Caco-2 (cell line): ENCODE data around the gene MSI1. TPM values are rescaled to one million over a fixed set of nuclear protein-coding genes. Genes with fewer than 3 reads are reported as not detected.

Source experiments
- BruUV-seq: library from RNA; stranded (reverse); fragments of 400-500 nt; replicated peaks from 2 replicates; lab custom pipeline; 2021; lab: Mats Ljungman, UMichigan
- CTCF ChIA-PET: fragments of 300-600 bp; sonication (Branson Sonifier 250); formaldehyde crosslinking; loops from one replicate; lab custom pipeline; 2022; ENCODE audit warnings: antibody characterized with exemption; lab: Charles Lee
- POLR2A ChIA-PET: fragments of 300-600 bp; sonication (Branson Sonifier 250); formaldehyde crosslinking; loops from one replicate; lab custom pipeline; 2022; ENCODE audit warnings: antibody characterized with exemption; lab: Charles Lee
- DNase-seq, 2 experiments: peaks; one replicate each; pipeline versions ENCODE4 v3.0.0 to v3.0.0-alpha.2; 2020 to 2022
- H3K27me3 ChIP-seq: replicated peaks from 2 replicates; pipeline ENCODE4 v1.6.0; 2011; ENCODE audit warnings: low read length; ENCODE audit not compliant: control insufficient read depth, insufficient read depth
- H3K36me3 ChIP-seq: 2 replicates; pipeline ENCODE4 v1.5.1; 2011; ENCODE audit warnings: low read length; ENCODE audit not compliant: control insufficient read depth, insufficient read depth
- H3K4me1 ChIP-seq: fragments of 250-450 bp; sonication (Bioruptor Pico); 2 replicates; pipeline ENCODE4 v1.5.1; 2020; ENCODE audit warnings: mild to moderate bottlenecking
- H3K4me3 ChIP-seq: 2 replicates; pipeline ENCODE4 v1.5.1; 2011; ENCODE audit warnings: low read depth, mild to moderate bottlenecking, control low read depth, low read length
- H3K9me3 ChIP-seq: fragments of 250-450 bp; sonication (Bioruptor Pico); 2 replicates; pipeline ENCODE4 v1.5.1; 2020; ENCODE audit warnings: mild to moderate bottlenecking, moderate library complexity
- H3K27ac Mint-ChIP-seq: one replicate; pipeline ENCODE4 v1.8.0; 2022; ENCODE audit warnings: mixed read lengths; ENCODE audit not compliant: unreplicated experiment
- H3K27me3 Mint-ChIP-seq: one replicate; pipeline ENCODE4 v1.8.0; 2022; ENCODE audit warnings: mixed read lengths; ENCODE audit not compliant: insufficient read depth, unreplicated experiment
- H3K36me3 Mint-ChIP-seq: one replicate; pipeline ENCODE4 v1.8.0; 2022; ENCODE audit warnings: mild to moderate bottlenecking, mixed read lengths; ENCODE audit not compliant: insufficient read depth, unreplicated experiment
- H3K4me1 Mint-ChIP-seq: one replicate; pipeline ENCODE4 v1.8.0; 2022; ENCODE audit warnings: low read depth, mixed read lengths; ENCODE audit not compliant: unreplicated experiment
- H3K4me3 Mint-ChIP-seq: one replicate; pipeline ENCODE4 v1.8.0; 2022; ENCODE audit warnings: mild to moderate bottlenecking, moderate library complexity, mixed read lengths; ENCODE audit not compliant: unreplicated experiment
- H3K9me3 Mint-ChIP-seq: one replicate; pipeline ENCODE4 v1.8.0; 2022; ENCODE audit warnings: mixed read lengths; ENCODE audit not compliant: unreplicated experiment
- intact Hi-C: fragments of 100-400 bp; cut with micrococcal nuclease; formaldehyde crosslinking; loops from one replicate; pipeline ENCODE4 v1.10.0; 2022; ENCODE audit not compliant: unreplicated experiment
- total RNA-seq: library from RNA; stranded (reverse); gene quantifications from 2 replicates; pipeline ENCODE4 v1.2.3, GENCODE V29; 2022
- TF ChIP-seq, protein P1 (sequence below), 2 experiments: fragments of 200-600 bp in 1 of 2; IDR thresholded peaks; 1 replicate in 1 of 2; 2 replicates in 1 of 2; pipeline versions ENCODE4 v1.5.1 to v1.8.0; 2011 to 2022; ENCODE audit warnings: antibody characterized with exemption in 1 of 2, control low read depth in 1 of 2, inconsistent platforms in 1 of 2, low read depth in 1 of 2, low read length in 1 of 2, mild to moderate bottlenecking in 1 of 2, moderate library complexity in 1 of 2; ENCODE audit not compliant: insufficient read depth in 1 of 2, severe bottlenecking in 1 of 2, unreplicated experiment in 1 of 2

MSI1 gene
- total RNA-seq, 1 experiment from 2014 or later, result 24.8 TPM

DNA sequence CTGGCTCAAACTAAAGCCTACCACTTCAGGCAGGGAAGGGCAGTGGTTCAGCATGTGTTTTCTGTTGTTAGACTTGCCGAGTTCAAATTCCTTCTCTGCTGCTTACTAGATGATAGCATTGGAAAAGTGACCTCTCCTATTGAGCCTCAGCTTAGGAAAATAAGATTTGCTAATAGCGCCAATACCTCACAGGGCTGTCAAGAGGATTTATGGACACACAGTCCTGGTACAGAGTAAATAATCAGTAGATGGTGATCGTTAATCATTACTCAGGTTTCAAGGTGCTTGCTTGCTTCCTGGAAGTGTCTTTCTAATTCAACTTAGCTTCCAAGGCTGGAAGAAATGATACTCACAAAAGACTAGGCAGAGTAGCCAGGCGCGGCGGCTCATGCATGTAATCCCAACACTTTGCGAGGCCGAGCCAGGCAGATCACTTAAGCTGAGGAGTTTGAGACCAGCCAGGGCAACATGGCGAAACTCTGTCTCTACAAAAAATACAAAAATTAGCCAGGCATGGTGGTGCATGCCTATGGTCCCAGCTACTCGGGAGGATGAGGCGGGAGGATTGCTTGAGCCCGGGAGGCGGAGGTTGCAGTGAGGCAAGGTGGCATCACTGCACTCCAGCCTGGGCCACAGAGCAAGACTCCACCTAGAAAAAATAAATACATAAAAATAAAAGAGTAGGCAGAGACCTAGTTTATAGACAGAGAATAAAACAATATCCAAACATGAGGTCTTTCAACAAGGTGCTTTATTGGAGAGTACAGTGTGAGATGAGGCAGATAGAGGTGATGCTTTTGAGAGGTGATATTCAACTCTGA, 47.4 kb downstream of the MSI1 start:
- Histone ChIP-seq H3K36me3 (no peaks in the 10 kb centered on the region), H3K9me3 (no peaks in the 10 kb centered on the region), H3K4me3 (no peak overlapping the region), H3K4me1 (peaks cover 22% of the 10 kb centered on the region), H3K27me3 (no peaks in the 10 kb centered on the region)
- H3K27me3 Mint-ChIP-seq, result no peaks in the 10 kb centered on the region
- TF ChIP-seq, protein P1, sequence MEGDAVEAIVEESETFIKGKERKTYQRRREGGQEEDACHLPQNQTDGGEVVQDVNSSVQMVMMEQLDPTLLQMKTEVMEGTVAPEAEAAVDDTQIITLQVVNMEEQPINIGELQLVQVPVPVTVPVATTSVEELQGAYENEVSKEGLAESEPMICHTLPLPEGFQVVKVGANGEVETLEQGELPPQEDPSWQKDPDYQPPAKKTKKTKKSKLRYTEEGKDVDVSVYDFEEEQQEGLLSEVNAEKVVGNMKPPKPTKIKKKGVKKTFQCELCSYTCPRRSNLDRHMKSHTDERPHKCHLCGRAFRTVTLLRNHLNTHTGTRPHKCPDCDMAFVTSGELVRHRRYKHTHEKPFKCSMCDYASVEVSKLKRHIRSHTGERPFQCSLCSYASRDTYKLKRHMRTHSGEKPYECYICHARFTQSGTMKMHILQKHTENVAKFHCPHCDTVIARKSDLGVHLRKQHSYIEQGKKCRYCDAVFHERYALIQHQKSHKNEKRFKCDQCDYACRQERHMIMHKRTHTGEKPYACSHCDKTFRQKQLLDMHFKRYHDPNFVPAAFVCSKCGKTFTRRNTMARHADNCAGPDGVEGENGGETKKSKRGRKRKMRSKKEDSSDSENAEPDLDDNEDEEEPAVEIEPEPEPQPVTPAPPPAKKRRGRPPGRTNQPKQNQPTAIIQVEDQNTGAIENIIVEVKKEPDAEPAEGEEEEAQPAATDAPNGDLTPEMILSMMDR (IDR thresholded peaks at IDR 0.05; ENCODE audit: insufficient read depth in 1 of 2, low read depth in 1 of 2, low read length in 1 of 2, severe bottlenecking in 1 of 2, unreplicated experiment in 1 of 2), result no peak
- H3K4me3 Mint-ChIP-seq, result peak overlapping the region; percentile 57
- H3K9me3 Mint-ChIP-seq, result no peaks in the 10 kb centered on the region
- H3K36me3 Mint-ChIP-seq, result peaks cover 12% of the 10 kb centered on the region
- BruUV-seq, result no TSS peak
- intact Hi-C loops, result loop anchor here (1.0 kb wide), 1 partner anchor 19 kb away; the partner anchor contains the start of gene SIRT4
- CTCF ChIA-PET, result interaction anchor here (0.6 to 2.8 kb wide), 7 partner anchors 11 to 328 kb away, joined by 3 to 25 read pairs (median 3); partner anchors contain the start of gene SIRT4
- peak overlapping the region; percentile 80 for H3K27ac Mint-ChIP-seq
- DNase-seq, result peak; percentile 71 to 81
- POLR2A ChIA-PET, result interaction anchor here (0.6 to 2.0 kb wide), 7 partner anchors 20 to 260 kb away, joined by 3 to 32 read pairs (median 5); partner anchors contain the start of genes POP5, RNU4-1, RNU4-2 and RPLP0
- peaks cover 17% of the 10 kb centered on the region for H3K4me1 Mint-ChIP-seq

DNA sequence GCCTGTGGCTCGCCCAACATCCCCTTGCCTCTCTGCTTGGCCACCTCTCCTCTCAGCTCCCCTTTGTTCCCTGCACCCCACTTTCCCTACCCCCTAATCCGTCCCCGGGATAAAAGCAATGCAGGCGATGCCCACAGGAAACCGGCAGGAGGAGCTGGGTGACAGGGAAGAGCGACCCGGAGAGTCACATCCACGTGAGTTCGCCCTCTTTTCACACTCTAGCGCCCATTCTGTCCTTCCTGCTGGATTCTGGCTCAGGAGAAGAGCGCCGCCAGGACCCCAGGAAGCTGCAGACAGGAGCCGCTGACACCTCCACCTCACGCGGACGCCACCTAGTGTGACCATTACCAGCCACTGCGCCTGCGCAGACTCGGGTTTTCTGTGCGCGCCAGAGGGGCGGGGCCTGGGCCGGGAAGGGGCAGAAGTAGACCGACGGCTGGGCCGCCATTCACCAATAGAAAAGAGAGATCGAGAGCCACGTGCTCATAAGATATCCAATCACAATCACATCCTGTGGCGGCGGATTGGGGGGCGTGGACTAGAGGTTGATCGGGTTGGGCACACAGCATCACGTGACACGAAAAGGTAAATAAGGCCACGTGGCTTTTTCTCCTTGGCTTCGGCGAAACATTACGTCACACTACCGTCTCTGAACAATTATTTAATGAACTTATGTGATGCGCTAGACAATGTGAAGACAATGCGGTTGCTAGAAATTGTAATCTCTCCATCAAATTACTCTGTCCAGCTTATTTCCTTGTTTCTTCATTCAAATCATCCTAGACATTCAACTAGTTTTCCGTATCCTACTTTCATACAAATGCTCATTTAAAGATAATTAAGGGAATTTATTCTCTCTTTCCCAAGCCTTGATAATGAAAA, 51.5 kb downstream of the MSI1 start:
- BruUV-seq, result no TSS peak
- CTCF ChIA-PET, result interaction anchor here (0.6 to 1.5 kb wide), 9 partner anchors 12 to 200 kb away, joined by 3 to 27 read pairs (median 3); partner anchors contain the start of genes COX6A1, RNU4-1 and SIRT4
- intact Hi-C loops, result loop anchor here (1.0 kb wide), 1 partner anchor 15 kb away; the partner anchor contains the start of gene SIRT4

More for the DNA sequence above, 51.5 kb downstream of the MSI1 start:
- Histone ChIP-seq H3K4me3 (peak overlapping the region; percentile 49), H3K36me3 (no peaks in the 10 kb centered on the region), H3K27me3 (no peaks in the 10 kb centered on the region), H3K4me1 (peaks cover 22% of the 10 kb centered on the region), H3K9me3 (no peaks in the 10 kb centered on the region)
- peaks cover 13% of the 10 kb centered on the region for H3K4me1 Mint-ChIP-seq
- no peaks in the 10 kb centered on the region for H3K9me3 Mint-ChIP-seq
- POLR2A ChIA-PET, result interaction anchor here (0.6 to 2.3 kb wide), 7 partner anchors 15 to 222 kb away, joined by 3 to 29 read pairs (median 6); partner anchors contain the start of genes RNU4-1, RNU4-2, RPLP0 and SIRT4
- peaks cover 12% of the 10 kb centered on the region for H3K36me3 Mint-ChIP-seq
- TF ChIP-seq, protein P1 (IDR thresholded peaks at IDR 0.05; ENCODE audit: insufficient read depth in 1 of 2, low read depth in 1 of 2, low read length in 1 of 2, severe bottlenecking in 1 of 2, unreplicated experiment in 1 of 2), result peak; percentile 52 to 77
- H3K4me3 Mint-ChIP-seq, result peak overlapping the region; percentile 95
- H3K27ac Mint-ChIP-seq, result peak overlapping the region; percentile 99
- H3K27me3 Mint-ChIP-seq, result no peaks in the 10 kb centered on the region
- peak; percentile 100 for DNase-seq
